ENCODE results near the gene PUM2.

PUM2 gene

GRCh38 chr2:20363578-20363977 lies 12.9 kb upstream of the PUM2 start:
- Histone ChIP-seq H3K9ac (ENCODE audit: low read length) (no peak overlapping the region), H3K4me2 (ENCODE audit: low read depth, low read length) (no peak overlapping the region), H3F3A (ENCODE audit: insufficient read depth, low read length) (0 out of 2 replicates have a peak, but pooled peaks cover 4% of the 10 kb centered on the region)

GRCh38 chr2:20362701-20363435 lies 12.2 kb upstream of the PUM2 start:
- H3K9me3 ChIP-seq (replicated peaks; ENCODE audit: insufficient read depth, low read length) = no peaks in the 10 kb centered on the region

More at GRCh38 chr2:20363578-20363977, 12.9 kb upstream of the PUM2 start:
- no peaks in the 10 kb centered on the region for H3K9me3 ChIP-seq (replicated peaks; ENCODE audit: insufficient read depth, low read length)
- TF ChIP-seq, protein P1, sequence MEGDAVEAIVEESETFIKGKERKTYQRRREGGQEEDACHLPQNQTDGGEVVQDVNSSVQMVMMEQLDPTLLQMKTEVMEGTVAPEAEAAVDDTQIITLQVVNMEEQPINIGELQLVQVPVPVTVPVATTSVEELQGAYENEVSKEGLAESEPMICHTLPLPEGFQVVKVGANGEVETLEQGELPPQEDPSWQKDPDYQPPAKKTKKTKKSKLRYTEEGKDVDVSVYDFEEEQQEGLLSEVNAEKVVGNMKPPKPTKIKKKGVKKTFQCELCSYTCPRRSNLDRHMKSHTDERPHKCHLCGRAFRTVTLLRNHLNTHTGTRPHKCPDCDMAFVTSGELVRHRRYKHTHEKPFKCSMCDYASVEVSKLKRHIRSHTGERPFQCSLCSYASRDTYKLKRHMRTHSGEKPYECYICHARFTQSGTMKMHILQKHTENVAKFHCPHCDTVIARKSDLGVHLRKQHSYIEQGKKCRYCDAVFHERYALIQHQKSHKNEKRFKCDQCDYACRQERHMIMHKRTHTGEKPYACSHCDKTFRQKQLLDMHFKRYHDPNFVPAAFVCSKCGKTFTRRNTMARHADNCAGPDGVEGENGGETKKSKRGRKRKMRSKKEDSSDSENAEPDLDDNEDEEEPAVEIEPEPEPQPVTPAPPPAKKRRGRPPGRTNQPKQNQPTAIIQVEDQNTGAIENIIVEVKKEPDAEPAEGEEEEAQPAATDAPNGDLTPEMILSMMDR (IDR thresholded peaks at IDR 0.05; ENCODE audit: low read length) = no peak
- TF ChIP-seq EZH2phosphoT487 (IDR thresholded peaks at IDR 0.05; ENCODE audit: low read length) = no peak
- TF ChIP-seq EZH2 (optimal IDR thresholded peaks at IDR 0.05; ENCODE audit: low read depth, low read length) = no peak
- H2AFZ ChIP-seq (ENCODE audit: low read length) = no peak overlapping the region
- no peak overlapping the region for H3K27ac ChIP-seq (ENCODE audit: low read length)
- H3K4me3 ChIP-seq (ENCODE audit: low read length) = no peak overlapping the region
- no peaks in the 10 kb centered on the region for H3K9me2 ChIP-seq (replicated peaks; ENCODE audit: insufficient read depth, low read length)
- H4K20me1 ChIP-seq (ENCODE audit: insufficient read depth, low read length) = no peaks in the 10 kb centered on the region
- H3K36me3 ChIP-seq (replicated peaks; ENCODE audit: insufficient read depth, low read length) = no peaks in the 10 kb centered on the region
- no peaks in the 10 kb centered on the region for H3K27me3 ChIP-seq (replicated peaks; ENCODE audit: insufficient read depth, low read length)
- no peaks in the 10 kb centered on the region for H3K79me2 ChIP-seq (ENCODE audit: low read length)
- no peak for DNase-seq
- peaks cover 11% of the 10 kb centered on the region for H3K4me1 ChIP-seq (ENCODE audit: low read length)

DNA sequence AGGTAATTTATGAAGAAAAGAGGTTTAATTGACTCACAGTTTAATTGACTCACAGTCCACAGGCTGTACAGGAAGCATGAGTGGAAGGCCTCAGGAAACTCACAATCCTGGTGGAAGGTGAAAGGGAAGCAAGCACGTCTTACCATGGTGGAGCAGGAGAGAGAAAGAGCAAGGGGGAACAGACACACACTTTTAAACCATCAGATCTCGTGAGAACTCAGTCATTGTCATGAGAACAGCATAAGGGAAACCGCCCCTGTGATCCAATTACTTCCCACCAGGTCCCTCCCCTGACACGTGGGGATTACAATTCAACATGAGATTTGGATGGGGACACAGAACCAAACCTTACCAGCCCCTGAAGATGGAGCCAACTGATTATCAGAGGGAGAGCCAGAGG lies 11.2 kb upstream of the PUM2 start:
- Histone ChIP-seq H3K4me3 (ENCODE audit: low read length) (no peak overlapping the region), H3K36me3 (replicated peaks; ENCODE audit: insufficient read depth, low read length) (no peaks in the 10 kb centered on the region), H3F3A (ENCODE audit: insufficient read depth, low read length) (0 out of 2 replicates have a peak, but pooled peaks cover 4% of the 10 kb centered on the region), H3K79me2 (ENCODE audit: low read length) (no peaks in the 10 kb centered on the region), H4K20me1 (ENCODE audit: insufficient read depth, low read length) (no peaks in the 10 kb centered on the region), H3K9me3 (replicated peaks; ENCODE audit: insufficient read depth, low read length) (no peaks in the 10 kb centered on the region), H3K4me2 (ENCODE audit: low read depth, low read length) (no peak overlapping the region), H3K27ac (ENCODE audit: low read length) (no peak overlapping the region), H3K27me3 (replicated peaks; ENCODE audit: insufficient read depth, low read length) (no peaks in the 10 kb centered on the region), H2AFZ (ENCODE audit: low read length) (no peak overlapping the region), H3K9me2 (replicated peaks; ENCODE audit: insufficient read depth, low read length) (no peaks in the 10 kb centered on the region), H3K4me1 (ENCODE audit: low read length) (peaks cover 11% of the 10 kb centered on the region), H3K9ac (ENCODE audit: low read length) (no peak overlapping the region)
- no peak for TF ChIP-seq EZH2phosphoT487 (IDR thresholded peaks at IDR 0.05; ENCODE audit: low read length)
- TF ChIP-seq EZH2 (optimal IDR thresholded peaks at IDR 0.05; ENCODE audit: low read depth, low read length) = no peak
- TF ChIP-seq, protein P1 (IDR thresholded peaks at IDR 0.05; ENCODE audit: low read length) = no peak
- DNase-seq = no peak

More at GRCh38 chr2:20362701-20363435, 12.2 kb upstream of the PUM2 start:
- Histone ChIP-seq H4K20me1 (ENCODE audit: insufficient read depth, low read length) (no peaks in the 10 kb centered on the region), H3K9ac (ENCODE audit: low read length) (no peak overlapping the region), H3K4me1 (ENCODE audit: low read length) (peaks cover 11% of the 10 kb centered on the region), H3F3A (ENCODE audit: insufficient read depth, low read length) (0 out of 2 replicates have a peak, but pooled peaks cover 4% of the 10 kb centered on the region), H3K79me2 (ENCODE audit: low read length) (no peaks in the 10 kb centered on the region), H3K4me3 (ENCODE audit: low read length) (no peak overlapping the region), H3K4me2 (ENCODE audit: low read depth, low read length) (no peak overlapping the region), H3K27ac (ENCODE audit: low read length) (no peak overlapping the region), H3K36me3 (replicated peaks; ENCODE audit: insufficient read depth, low read length) (no peaks in the 10 kb centered on the region), H2AFZ (ENCODE audit: low read length) (no peak overlapping the region), H3K27me3 (replicated peaks; ENCODE audit: insufficient read depth, low read length) (no peaks in the 10 kb centered on the region), H3K9me2 (replicated peaks; ENCODE audit: insufficient read depth, low read length) (no peaks in the 10 kb centered on the region)
- TF ChIP-seq EZH2 (optimal IDR thresholded peaks at IDR 0.05; ENCODE audit: low read depth, low read length) (no peak), EZH2phosphoT487 (IDR thresholded peaks at IDR 0.05; ENCODE audit: low read length) (no peak)
- TF ChIP-seq, protein P1 (IDR thresholded peaks at IDR 0.05; ENCODE audit: low read length) = no peak
- DNase-seq = no peak

Measured in MM.1S (cell line).